Spleen (tissue), 11 donors: ENCODE data around the gene GOSR2. TPM values are rescaled to one million over a fixed set of nuclear protein-coding genes. Genes with fewer than 3 reads are reported as not detected.

ENCODE experiments used
- DNase-seq: peaks from one replicate; pipeline ENCODE4 v3.0.0-alpha.2; 2020
- H3K27ac ChIP-seq, 8 donors: fragments of 200-600 bp; sonication (generic) in 7 of 8; 1 replicate in 4 of 8; 2 replicates in 4 of 8; pipeline versions ENCODE4 v1.5.0 to v1.8.0; 2016 to 2021; ENCODE audit warnings: inconsistent platforms in 4 of 8, mild to moderate bottlenecking in 4 of 8, moderate library complexity in 1 of 8
- H3K27me3 ChIP-seq, 7 donors: fragments of 200-600 bp; sonication (generic) in 6 of 7; replicated peaks in 1 of 7; 1 replicate in 4 of 7; 2 replicates in 3 of 7; pipeline versions ENCODE4 v1.5.0 to v1.8.0; 2016 to 2021; ENCODE audit warnings: inconsistent platforms in 3 of 7, mild to moderate bottlenecking in 1 of 7
- H3K36me3 ChIP-seq, 6 donors: fragments of 200-600 bp; sonication (generic) in 5 of 6; 1 replicate in 4 of 6; 2 replicates in 2 of 6; pipeline versions ENCODE4 v1.5.0 to v1.8.0; 2016 to 2021; ENCODE audit warnings: inconsistent platforms in 2 of 6
- H3K4me1 ChIP-seq, 6 donors: fragments of 200-600 bp; sonication (generic) in 5 of 6; 1 replicate in 3 of 6; 2 replicates in 3 of 6; pipeline versions ENCODE4 v1.5.0 to v1.8.0; 2016 to 2021; ENCODE audit warnings: inconsistent platforms in 3 of 6
- H3K4me3 ChIP-seq, 8 donors: fragments of 200-600 bp; sonication (generic) in 7 of 8; 1 replicate in 4 of 8; 2 replicates in 4 of 8; pipeline versions ENCODE4 v1.5.0 to v1.8.0; 2016 to 2021; ENCODE audit warnings: inconsistent platforms in 4 of 8, mild to moderate bottlenecking in 4 of 8, moderate library complexity in 2 of 8
- H3K9me3 ChIP-seq, 8 donors: fragments of 200-600 bp; sonication (generic) in 7 of 8; 1 replicate in 4 of 8; 2 replicates in 4 of 8; pipeline versions ENCODE4 v1.5.0 to v1.8.0; 2016 to 2021; ENCODE audit warnings: inconsistent platforms in 4 of 8
- POLR2A ChIP-seq, 3 donors: fragments of 450-650 bp; IDR thresholded peaks; one replicate each; pipeline ENCODE4 v1.5.1; 2017; ENCODE audit warnings: antibody characterized with exemption in 3 of 3, mild to moderate bottlenecking in 1 of 3
- POLR2AphosphoS5 ChIP-seq, 3 donors: sonication (generic); formaldehyde crosslinking; IDR thresholded peaks; one replicate each; pipeline ENCODE4 v1.5.1; 2017; ENCODE audit warnings: antibody characterized with exemption in 3 of 3
- WGBS, 5 donors: extraction: QIAGEN DNeasy Blood & Tissue Kit in 3 of 5; methylation state at CpG; one replicate each; pipeline versions ENCODE4 v1.1.5 to v1.1.7; 2013 to 2018; 5-methylcytosine and 5-hydroxymethylcytosine counted together
- intact Hi-C: fragments of 100-400 bp; cut with DNase I; formaldehyde crosslinking; loops from one replicate; pipeline ENCODE4 v1.15.0; 2023; ENCODE audit warnings: low total_unique reads
- polyA plus RNA-seq, 3 donors: library from polyadenylated mRNA; stranded (reverse); fragments of 200-250 nt; gene quantifications; one replicate each; pipeline ENCODE4 v1.2.1, GENCODE V29; 2013
- total RNA-seq, 7 donors: library from RNA; depleted of rRNA in 3 of 7; stranded (reverse); fragments of >200 nt in 3 of 7; fragmentation: NEBNext Ultra II Directional in 4 of 7; extraction: Animal tissue kit (Norgen Biotek cat#: 25700) in 4 of 7; gene quantifications; one replicate each; pipeline versions ENCODE4 v1.1.0 to v1.2.1, GENCODE V29; 2016 to 2021
- TF ChIP-seq, protein P1 (sequence below), 11 experiments: fragments of 200-600 bp in 7 of 11; fragments of 450-650 bp in 4 of 11; sonication (generic) in 4 of 11; IDR thresholded peaks in 8 of 11; conservative IDR thresholded peaks in 3 of 11; 1 replicate in 7 of 11; 2 replicates in 4 of 11; pipeline versions ENCODE4 v1.4.0 to v1.8.0; 2016 to 2021; ENCODE audit warnings: antibody characterized with exemption in 11 of 11, inconsistent platforms in 4 of 11, mild to moderate bottlenecking in 1 of 11
- donor health status: healthy with polysubstance abuse.
- donor health status: DM: no; HTN: no; CAD: no; lungs with moderate emphysema.
- donor health status: DM: no; HTN: no; CAD: no.
- donor health status: Bipolar disorder and iron deficiency.
- donor health status: healthy.
- donor health status: DM: no; HTN: no; CAD: no.
- donor health status: DM: yes; HTN: yes; CAD: no.

Gene GOSR2
- total and polyA plus RNA-seq, 10 donors = 19.2 to 114 (median 80.0) TPM

GRCh38 chr17:46942441-46943217 is 19.7 kb downstream of the GOSR2 start:
- 52 to 72% (median 59%) methylated on average over 4 to 10 of the region's 10 CpGs for WGBS, 5 donors
- TF ChIP-seq POLR2A (IDR thresholded peaks at IDR 0.05) (no peak), POLR2AphosphoS5 (IDR thresholded peaks at IDR 0.05) (peak in 1 of 3 donors; percentile 32)
- TF ChIP-seq, protein P1, sequence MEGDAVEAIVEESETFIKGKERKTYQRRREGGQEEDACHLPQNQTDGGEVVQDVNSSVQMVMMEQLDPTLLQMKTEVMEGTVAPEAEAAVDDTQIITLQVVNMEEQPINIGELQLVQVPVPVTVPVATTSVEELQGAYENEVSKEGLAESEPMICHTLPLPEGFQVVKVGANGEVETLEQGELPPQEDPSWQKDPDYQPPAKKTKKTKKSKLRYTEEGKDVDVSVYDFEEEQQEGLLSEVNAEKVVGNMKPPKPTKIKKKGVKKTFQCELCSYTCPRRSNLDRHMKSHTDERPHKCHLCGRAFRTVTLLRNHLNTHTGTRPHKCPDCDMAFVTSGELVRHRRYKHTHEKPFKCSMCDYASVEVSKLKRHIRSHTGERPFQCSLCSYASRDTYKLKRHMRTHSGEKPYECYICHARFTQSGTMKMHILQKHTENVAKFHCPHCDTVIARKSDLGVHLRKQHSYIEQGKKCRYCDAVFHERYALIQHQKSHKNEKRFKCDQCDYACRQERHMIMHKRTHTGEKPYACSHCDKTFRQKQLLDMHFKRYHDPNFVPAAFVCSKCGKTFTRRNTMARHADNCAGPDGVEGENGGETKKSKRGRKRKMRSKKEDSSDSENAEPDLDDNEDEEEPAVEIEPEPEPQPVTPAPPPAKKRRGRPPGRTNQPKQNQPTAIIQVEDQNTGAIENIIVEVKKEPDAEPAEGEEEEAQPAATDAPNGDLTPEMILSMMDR (IDR thresholded peaks at IDR 0.05 in 8 of 11, conservative IDR thresholded peaks at IDR 0.05 in 3 of 11) = peak; percentile 34 to 80 (median 70)
- no peak overlapping the region for H3K4me3 ChIP-seq
- no peaks in the 10 kb centered on the region for H3K9me3 ChIP-seq
- peaks cover 3 to 48% (median 31%) of the 10 kb centered on the region in 6 donors for H3K36me3 ChIP-seq
- DNase-seq = no peak
- H3K4me1 ChIP-seq = peaks cover 12 to 39% (median 31%) of the 10 kb centered on the region in 6 donors
- peak overlapping the region in 1 of 8 donors; percentile 15 for H3K27ac ChIP-seq
- no peaks in the 10 kb centered on the region for H3K27me3 ChIP-seq
- intact Hi-C loops = loop anchor here (5.0 to 10.0 kb wide), 2 partner anchors 52 to 100 kb away; no protein-coding TSS in a partner anchor

DNA sequence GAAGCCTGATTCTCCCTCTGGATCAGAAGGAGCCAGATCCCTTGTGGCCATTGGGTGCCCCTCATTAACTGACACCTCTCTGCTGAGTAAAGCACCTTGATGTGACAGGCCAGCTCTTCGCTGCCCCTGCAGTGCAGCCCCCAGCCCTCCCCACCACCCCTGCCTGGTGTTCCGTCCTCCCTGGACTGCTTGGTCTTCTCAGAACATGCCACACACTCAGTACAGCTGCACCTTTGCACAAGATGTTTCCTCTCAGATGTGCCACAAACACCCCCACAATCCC is 20.2 kb downstream of the GOSR2 start:
- no peaks in the 10 kb centered on the region for H3K9me3 ChIP-seq
- intact Hi-C loops = loop anchor here (5.0 to 10.0 kb wide), 2 partner anchors 52 to 101 kb away; no protein-coding TSS in a partner anchor
- peaks cover 12 to 39% (median 31%) of the 10 kb centered on the region in 6 donors for H3K4me1 ChIP-seq
- WGBS, 5 donors = 14 to 45% (median 25%) methylated on average over 2 of the region's 2 CpGs
- no peak overlapping the region for H3K4me3 ChIP-seq
- peaks cover 0 to 43% (median 25%) of the 10 kb centered on the region in 6 donors for H3K36me3 ChIP-seq
- no peak for DNase-seq
- TF ChIP-seq POLR2A (IDR thresholded peaks at IDR 0.05) = no peak
- TF ChIP-seq POLR2AphosphoS5 (IDR thresholded peaks at IDR 0.05) = no peak
- TF ChIP-seq, protein P1 (IDR thresholded peaks at IDR 0.05 in 8 of 11, conservative IDR thresholded peaks at IDR 0.05 in 3 of 11) = no peak
- H3K27ac ChIP-seq = peak overlapping the region in 1 of 8 donors; percentile 15
- no peaks in the 10 kb centered on the region for H3K27me3 ChIP-seq

GRCh38 chr17:46943501-46944393 is 20.8 kb downstream of the GOSR2 start:
- Histone ChIP-seq H3K27ac (no peak overlapping the region), H3K4me1 (peaks cover 12 to 39% (median 31%) of the 10 kb centered on the region in 6 donors), H3K9me3 (no peaks in the 10 kb centered on the region), H3K27me3 (no peaks in the 10 kb centered on the region), H3K36me3 (peaks cover 0 to 40% (median 19%) of the 10 kb centered on the region in 6 donors), H3K4me3 (no peak overlapping the region)
- WGBS, 5 donors = 15 to 21% (median 17%) methylated on average over 21 of the region's 21 CpGs
- DNase-seq = no peak
- intact Hi-C loops = loop anchor here (5.0 to 10.0 kb wide), 2 partner anchors 51 to 101 kb away; no protein-coding TSS in a partner anchor
- TF ChIP-seq POLR2AphosphoS5 (IDR thresholded peaks at IDR 0.05) = peak; percentile 67 to 80 (median 71)
- TF ChIP-seq, protein P1 (IDR thresholded peaks at IDR 0.05 in 8 of 11, conservative IDR thresholded peaks at IDR 0.05 in 3 of 11) = no peak
